ENCODE results near the gene TEDC2. TPM values are rescaled to one million over a fixed set of nuclear protein-coding genes. Genes with fewer than 3 reads are reported as not detected.

TEDC2 gene
- polyA plus RNA-seq, 1 of the 3 experiments (the other 2 are of a cell fraction), result 15.6 TPM

- no peak for TF ChIP-seq MAX (IDR thresholded peaks at IDR 0.05; ENCODE audit: low read depth)
- TF ChIP-seq RCOR1 (IDR thresholded peaks at IDR 0.05; ENCODE audit: low read length), result no peak
- no peak for TF ChIP-seq GABPA (IDR thresholded peaks at IDR 0.05; ENCODE audit: low read depth)
- no peak for TF ChIP-seq FOSL2 (IDR thresholded peaks at IDR 0.05; ENCODE audit: borderline replicate concordance, low read depth)
- TF ChIP-seq ELF1 (IDR thresholded peaks at IDR 0.05), result no peak
- Histone ChIP-seq H3K4me1 (ENCODE audit: control insufficient read depth in 1 of 2, insufficient read depth in 2 of 2, low read depth in 1 of 2, low read length in 1 of 2) (peaks cover 9 to 23% of the 10 kb centered on the region in 2 experiments; a peak in 2 of 4 replicates), H3K9me2 (no peaks in the 10 kb centered on the region), H4K20me1 (ENCODE audit: insufficient read depth) (no peaks in the 10 kb centered on the region), H3K9ac (no peak overlapping the region), H3K27ac (ENCODE audit: low read depth in 2 of 2, low read length in 1 of 2) (no peak overlapping the region), H2AFZ (ENCODE audit: low read depth) (no peak overlapping the region), H3K27me3 (ENCODE audit: insufficient read depth) (no peaks in the 10 kb centered on the region), H3K4me2 (no peak overlapping the region), H3K4me3 (ENCODE audit: low read depth in 2 of 2, low read length in 1 of 2) (no peak overlapping the region), H3F3A (replicated peaks; ENCODE audit: insufficient read depth) (peaks cover 16% of the 10 kb centered on the region), H3K9me3 (no peaks in the 10 kb centered on the region), H3K36me3 (replicated peaks in 1 of 2; ENCODE audit: control insufficient read depth in 1 of 2, insufficient read depth in 2 of 2, low read length in 1 of 2) (peaks cover 8 to 31% of the 10 kb centered on the region in 2 experiments), H3K79me2 (ENCODE audit: insufficient read depth) (peaks cover 14% of the 10 kb centered on the region; the same call in 1 of the 2 replicates)
- CTCF ChIA-PET, result interaction anchor here (0.7 to 1.6 kb wide), 5 partner anchors 12 to 116 kb away, joined by 3 to 6 read pairs (median 4); partner anchors contain the start of gene ABCA3
- DNase-seq, result no peak
- POLR2A ChIA-PET, result interaction anchor here (1.7 kb wide), 1 partner anchor 12 kb away, joined by 4 read pairs; no protein-coding TSS in a partner anchor
- 96% methylated on average over 16 of the region's 21 CpGs for WGBS (ENCODE audit: low lambda C conversion rate)
These were observed 3.3 kb upstream of the TEDC2 start for GRCh38 chr16:2456551-2457153.

GRCh38 chr16:2457267-2457666, 2.6 kb upstream of the TEDC2 start:
- H3K4me1 ChIP-seq (ENCODE audit: control insufficient read depth in 1 of 2, insufficient read depth in 2 of 2, low read depth in 1 of 2, low read length in 1 of 2), result peaks cover 9 to 24% of the 10 kb centered on the region in 2 experiments; a peak in 2 of 4 replicates
- H3K9ac ChIP-seq, result no peak overlapping the region
- peaks cover 16% of the 10 kb centered on the region for H3F3A ChIP-seq (replicated peaks; ENCODE audit: insufficient read depth)
- 94% methylated on average over 10 of the region's 13 CpGs for WGBS (ENCODE audit: low lambda C conversion rate)
- no peaks in the 10 kb centered on the region for H3K9me2 ChIP-seq
- DNase-seq, result no peak
- H3K9me3 ChIP-seq, result no peaks in the 10 kb centered on the region
- H4K20me1 ChIP-seq (ENCODE audit: insufficient read depth), result no peaks in the 10 kb centered on the region
- ChIA-PET POLR2A (interaction anchor here (1.7 kb wide), 1 partner anchor 11 kb away, joined by 4 read pairs; no protein-coding TSS in a partner anchor), CTCF (interaction anchor here (0.7 to 1.6 kb wide), 5 partner anchors 11 to 117 kb away, joined by 3 to 6 read pairs (median 4); partner anchors contain the start of gene ABCA3)
- H3K79me2 ChIP-seq (ENCODE audit: insufficient read depth), result peaks cover 14% of the 10 kb centered on the region; the same call in 1 of the 2 replicates
- no peak overlapping the region for H3K4me3 ChIP-seq (ENCODE audit: low read depth in 2 of 2, low read length in 1 of 2)
- H3K27ac ChIP-seq (ENCODE audit: low read depth in 2 of 2, low read length in 1 of 2), result no peak overlapping the region
- H3K27me3 ChIP-seq (ENCODE audit: insufficient read depth), result no peaks in the 10 kb centered on the region
- H3K36me3 ChIP-seq (replicated peaks in 1 of 2; ENCODE audit: control insufficient read depth in 1 of 2, insufficient read depth in 2 of 2, low read length in 1 of 2), result peaks cover 8 to 26% of the 10 kb centered on the region in 2 experiments
- no peak overlapping the region for H2AFZ ChIP-seq (ENCODE audit: low read depth)
- no peak overlapping the region for H3K4me2 ChIP-seq
- no peak for TF ChIP-seq NFIC (IDR thresholded peaks at IDR 0.05; ENCODE audit: borderline replicate concordance)
- TF ChIP-seq RAD21 (IDR thresholded peaks at IDR 0.05; ENCODE audit: low read length), result no peak
- no peak for TF ChIP-seq USF1 (IDR thresholded peaks at IDR 0.05; ENCODE audit: borderline replicate concordance, low read depth)
- no peak for TF ChIP-seq CHD2 (IDR thresholded peaks at IDR 0.05; ENCODE audit: low read length, partially characterized antibody)
- TF ChIP-seq TEAD4 (IDR thresholded peaks at IDR 0.05; ENCODE audit: borderline replicate concordance, insufficient read depth), result no peak
- no peak for TF ChIP-seq NRF1 (IDR thresholded peaks at IDR 0.05; ENCODE audit: low read depth, low read length)
- no peak for TF ChIP-seq POLR2AphosphoS5 (IDR thresholded peaks at IDR 0.05; ENCODE audit: low read depth, low read length)
- no peak for TF ChIP-seq GATA2 (CRISPR knock-in tag; IDR thresholded peaks at IDR 0.05)
- TF ChIP-seq MEF2A (IDR thresholded peaks at IDR 0.05; ENCODE audit: borderline replicate concordance, low read depth), result no peak
- no peak for TF ChIP-seq IRF3 (IDR thresholded peaks at IDR 0.05; ENCODE audit: low read depth, low read length)
- TF ChIP-seq FOXJ3 (CRISPR knock-in tag; IDR thresholded peaks at IDR 0.05), result no peak
- no peak for TF ChIP-seq MXI1 (IDR thresholded peaks at IDR 0.05; ENCODE audit: low read depth, low read length)
- TF ChIP-seq SIN3A (IDR thresholded peaks at IDR 0.05; ENCODE audit: borderline replicate concordance, low read depth, low read length), result no peak
- TF ChIP-seq ZBTB33 (IDR thresholded peaks at IDR 0.05; ENCODE audit: borderline replicate concordance, low read depth), result no peak
- TF ChIP-seq USF2 (IDR thresholded peaks at IDR 0.05; ENCODE audit: borderline replicate concordance, low read depth, low read length), result no peak
